K562 (cell line): ENCODE measurements around the gene GCSH. TPM values are rescaled to one million over a fixed set of nuclear protein-coding genes. Genes with fewer than 3 reads are reported as not detected.
A peak's percentile ranks its signal among the peaks of the same experiment; 100 is the strongest.

Experiments used
- BDP1 ChIP-seq: IDR thresholded peaks from 3 replicates; pipeline ENCODE4 v1.6.1; 2011; ENCODE audit not compliant: insufficient read length, insufficient read depth
- CBX8 ChIP-seq: fragments of 200-600 bp; sonication (generic); IDR thresholded peaks from 2 replicates; pipeline ENCODE4 v1.6.1; 2012; ENCODE audit warnings: borderline replicate concordance, mixed run types, low read depth, mild to moderate bottlenecking, moderate library complexity, mixed read lengths, low read length, control low read depth, inconsistent platforms; ENCODE audit not compliant: poor library complexity, severe bottlenecking; ENCODE audit errors: extremely low read depth
- CREBBP ChIP-seq: IDR thresholded peaks from one replicate; pipeline ENCODE4 v1.6.1; 2012; ENCODE audit warnings: low read depth, mild to moderate bottlenecking, control low read depth, inconsistent platforms, low read length
- HMBOX1 ChIP-seq: sonication (generic); IDR thresholded peaks from 2 replicates; pipeline ENCODE4 v1.6.1; 2016
- JUNB ChIP-seq: fragments of 450-650 bp; formaldehyde crosslinking; conservative IDR thresholded peaks from 2 replicates; pipeline ENCODE4 v1.4.0; 2020; ENCODE audit warnings: mild to moderate bottlenecking
- SMAD1 ChIP-seq: fragments of 150-350 bp; IDR thresholded peaks from 2 replicates; pipeline ENCODE4 v1.6.1; 2014; ENCODE audit warnings: low read length, low read depth; ENCODE audit not compliant: partially characterized antibody
- TBL1XR1 ChIP-seq, 2 experiments: IDR thresholded peaks; 2 replicates each; pipeline ENCODE4 v1.6.1; 2012; ENCODE audit warnings: improper control_type of control experiment in 2 of 2, low read length in 2 of 2, mild to moderate bottlenecking in 1 of 2
- UBTF ChIP-seq, 2 experiments: IDR thresholded peaks; 2 replicates each; pipeline ENCODE4 v1.6.1; 2012; ENCODE audit warnings: improper control_type of control experiment in 2 of 2, low read depth in 2 of 2, low read length in 2 of 2, borderline replicate concordance in 1 of 2
- XRCC4 ChIP-seq: IDR thresholded peaks from one replicate; pipeline ENCODE4 v1.6.1; 2011; ENCODE audit not compliant: insufficient read depth, insufficient read length; ENCODE audit errors: extremely low read depth
- ZNF124 ChIP-seq: sonication (generic); formaldehyde crosslinking; IDR thresholded peaks from 2 replicates; pipeline ENCODE4 v1.8.1; 2022; ENCODE audit warnings: missing genetic modification reagents
- ZNF263 ChIP-seq: sonication (generic); formaldehyde crosslinking; IDR thresholded peaks from 2 replicates; pipeline ENCODE4 v1.8.0; 2022; ENCODE audit warnings: mild to moderate bottlenecking, missing genetic modification reagents, borderline replicate concordance
- ZNF511 ChIP-seq: sonication (generic); formaldehyde crosslinking; IDR thresholded peaks from 2 replicates; pipeline ENCODE4 v1.8.0; 2022; ENCODE audit warnings: mild to moderate bottlenecking, missing genetic modification reagents
- ZNF764 ChIP-seq: fragments of 250-450 bp; sonication (Bioruptor Pico); IDR thresholded peaks from 2 replicates; pipeline ENCODE4 v1.4.0; 2020; ENCODE audit warnings: low read depth, mild to moderate bottlenecking, moderate library complexity
- ZSCAN29 ChIP-seq: fragments of 450-650 bp; IDR thresholded peaks from 2 replicates; pipeline ENCODE4 v1.6.1; 2017
- polyA plus RNA-seq, 8 experiments: library from polyadenylated mRNA; depleted of rRNA in 4 of 8; stranded (reverse) in 5 of 8; unstranded in 3 of 8; fragments of >200 nt; fragmentation: Nextera tagmentation in 2 of 8; fragmentation: Illumina TruSeq in 1 of 8; extraction: Ambion mirVana in 2 of 8; extraction: Trizol in 1 of 8; gene quantifications; 2 replicates each; pipeline versions ENCODE4 v1.2.1 to v1.2.3, GENCODE V29; 2011 to 2014; ENCODE audit warnings: inconsistent platforms in 1 of 8, missing spikeins in 1 of 8
- total RNA-seq, 7 experiments: library from RNA; depleted of rRNA in 6 of 7; stranded (reverse); fragments of >200 nt in 6 of 7; fragmentation: Illumina TruSeq in 2 of 7; extraction: Trizol in 2 of 7; gene quantifications; 2 replicates each; pipeline versions ENCODE4 v1.2.1 to v1.2.3, GENCODE V29; 2011 to 2021; ENCODE audit warnings: low replicate concordance in 1 of 7
- TF ChIP-seq, protein P1 (sequence below): conservative IDR thresholded peaks from 2 replicates; pipeline ENCODE4 v1.6.1; 2011; ENCODE audit warnings: low read depth, mild to moderate bottlenecking, low read length; ENCODE audit not compliant: control insufficient read depth
- TF ChIP-seq, protein P2 (sequence below), 2 experiments: fragments of 450-650 bp; IDR thresholded peaks; 2 replicates each; pipeline ENCODE4 v1.6.1; 2016
- TF ChIP-seq, protein P3 (sequence below): fragments of 250-450 bp; sonication (Bioruptor Pico); IDR thresholded peaks from 2 replicates; pipeline ENCODE4 v1.5.0; 2020; ENCODE audit warnings: mild to moderate bottlenecking, borderline replicate concordance

GCSH gene
- total and polyA plus RNA-seq, 9 of the 15 experiments (the other 6 are each of a cell fraction or from before 2014, with no cell fraction given) = 35.0 to 121 (median 89.0) TPM

DNA sequence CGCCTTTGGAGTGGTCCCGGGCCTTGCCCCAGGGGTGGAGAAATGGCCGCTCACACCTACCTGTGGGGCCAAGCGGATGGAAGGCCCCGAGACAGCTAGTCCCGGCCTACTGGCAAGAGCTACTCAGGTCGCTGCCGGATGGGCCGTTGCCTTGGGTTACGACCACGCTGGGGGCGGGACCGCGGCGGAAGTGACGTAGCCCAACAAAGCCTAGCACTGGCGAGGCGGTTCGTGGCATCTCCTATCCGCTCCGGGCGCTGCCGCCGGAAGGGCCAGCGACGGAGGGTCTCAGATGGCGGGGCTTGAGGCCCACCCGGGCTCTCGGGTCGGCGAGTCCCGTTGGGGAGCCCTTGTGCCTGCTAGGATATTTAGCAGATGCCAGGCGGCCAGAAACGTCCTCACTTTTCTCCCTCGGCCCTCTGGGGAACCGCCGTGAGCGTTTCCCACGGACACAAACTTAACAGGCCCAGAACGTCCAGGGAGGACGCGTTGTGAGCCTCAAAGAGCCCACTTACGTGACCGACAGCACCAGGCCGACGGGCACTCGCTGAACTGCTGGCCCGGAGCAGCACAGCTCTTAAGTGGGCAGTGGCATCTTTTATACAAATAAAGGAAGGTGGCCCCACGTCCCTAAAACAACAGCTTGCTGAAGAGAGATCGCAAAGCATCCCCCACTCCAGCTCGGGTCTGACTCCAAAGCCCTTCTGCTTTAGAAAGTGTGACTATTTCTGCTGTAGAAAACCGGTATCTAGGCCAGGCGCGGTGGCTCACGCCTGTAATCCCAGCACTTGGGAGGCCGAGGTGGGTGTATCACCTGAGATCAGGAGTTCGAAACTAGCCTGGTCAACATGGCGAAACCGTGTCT lies 18.9 kb downstream of the GCSH start, which contains the start of gene C16orf46 (continued):
- TF ChIP-seq, protein P1, sequence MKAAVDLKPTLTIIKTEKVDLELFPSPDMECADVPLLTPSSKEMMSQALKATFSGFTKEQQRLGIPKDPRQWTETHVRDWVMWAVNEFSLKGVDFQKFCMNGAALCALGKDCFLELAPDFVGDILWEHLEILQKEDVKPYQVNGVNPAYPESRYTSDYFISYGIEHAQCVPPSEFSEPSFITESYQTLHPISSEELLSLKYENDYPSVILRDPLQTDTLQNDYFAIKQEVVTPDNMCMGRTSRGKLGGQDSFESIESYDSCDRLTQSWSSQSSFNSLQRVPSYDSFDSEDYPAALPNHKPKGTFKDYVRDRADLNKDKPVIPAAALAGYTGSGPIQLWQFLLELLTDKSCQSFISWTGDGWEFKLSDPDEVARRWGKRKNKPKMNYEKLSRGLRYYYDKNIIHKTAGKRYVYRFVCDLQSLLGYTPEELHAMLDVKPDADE = peak; percentile 52; the same call in 1 of the 2 replicates
- no peak for TF ChIP-seq CREBBP
- TF ChIP-seq SMAD1 = peak; percentile 50
- TF ChIP-seq ZNF263 (CRISPR knock-in tag) = no peak
- TF ChIP-seq TBL1XR1 (IDR thresholded peaks at IDR 0.05; ENCODE audit: low read length in 2 of 2) = 0 out of 4 replicates have a peak, but pooled peaks have one; percentile 10 to 20
- no peak for TF ChIP-seq BDP1
- TF ChIP-seq, protein P2, sequence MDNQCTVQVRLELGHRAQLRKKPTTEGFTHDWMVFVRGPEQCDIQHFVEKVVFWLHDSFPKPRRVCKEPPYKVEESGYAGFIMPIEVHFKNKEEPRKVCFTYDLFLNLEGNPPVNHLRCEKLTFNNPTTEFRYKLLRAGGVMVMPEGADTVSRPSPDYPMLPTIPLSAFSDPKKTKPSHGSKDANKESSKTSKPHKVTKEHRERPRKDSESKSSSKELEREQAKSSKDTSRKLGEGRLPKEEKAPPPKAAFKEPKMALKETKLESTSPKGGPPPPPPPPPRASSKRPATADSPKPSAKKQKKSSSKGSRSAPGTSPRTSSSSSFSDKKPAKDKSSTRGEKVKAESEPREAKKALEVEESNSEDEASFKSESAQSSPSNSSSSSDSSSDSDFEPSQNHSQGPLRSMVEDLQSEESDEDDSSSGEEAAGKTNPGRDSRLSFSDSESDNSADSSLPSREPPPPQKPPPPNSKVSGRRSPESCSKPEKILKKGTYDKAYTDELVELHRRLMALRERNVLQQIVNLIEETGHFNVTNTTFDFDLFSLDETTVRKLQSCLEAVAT (IDR thresholded peaks at IDR 0.05) = no peak
- TF ChIP-seq ZNF764 (CRISPR knock-in tag) = 0 out of 2 replicates have a peak, but pooled peaks have one; percentile 68
- no peak for TF ChIP-seq XRCC4
- no peak for TF ChIP-seq CBX8
- no peak for TF ChIP-seq UBTF (IDR thresholded peaks at IDR 0.05; ENCODE audit: borderline replicate concordance in 1 of 2, low read depth in 2 of 2, low read length in 2 of 2)
- no peak for TF ChIP-seq ZSCAN29
- TF ChIP-seq ZNF124 = no peak
- TF ChIP-seq JUNB (CRISPR knock-in tag) = 0 out of 2 replicates have a peak, but pooled peaks have one; percentile 2
- TF ChIP-seq ZNF511 (CRISPR knock-in tag) = peak; percentile 49
- TF ChIP-seq HMBOX1 = no peak
- TF ChIP-seq, protein P3, sequence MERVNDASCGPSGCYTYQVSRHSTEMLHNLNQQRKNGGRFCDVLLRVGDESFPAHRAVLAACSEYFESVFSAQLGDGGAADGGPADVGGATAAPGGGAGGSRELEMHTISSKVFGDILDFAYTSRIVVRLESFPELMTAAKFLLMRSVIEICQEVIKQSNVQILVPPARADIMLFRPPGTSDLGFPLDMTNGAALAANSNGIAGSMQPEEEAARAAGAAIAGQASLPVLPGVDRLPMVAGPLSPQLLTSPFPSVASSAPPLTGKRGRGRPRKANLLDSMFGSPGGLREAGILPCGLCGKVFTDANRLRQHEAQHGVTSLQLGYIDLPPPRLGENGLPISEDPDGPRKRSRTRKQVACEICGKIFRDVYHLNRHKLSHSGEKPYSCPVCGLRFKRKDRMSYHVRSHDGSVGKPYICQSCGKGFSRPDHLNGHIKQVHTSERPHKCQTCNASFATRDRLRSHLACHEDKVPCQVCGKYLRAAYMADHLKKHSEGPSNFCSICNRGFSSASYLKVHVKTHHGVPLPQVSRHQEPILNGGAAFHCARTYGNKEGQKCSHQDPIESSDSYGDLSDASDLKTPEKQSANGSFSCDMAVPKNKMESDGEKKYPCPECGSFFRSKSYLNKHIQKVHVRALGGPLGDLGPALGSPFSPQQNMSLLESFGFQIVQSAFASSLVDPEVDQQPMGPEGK (CRISPR knock-in tag) = no peak
